SK-N-SH (cell line): ENCODE results near the gene JAKMIP1. TPM values are rescaled to one million over a fixed set of nuclear protein-coding genes. Genes with fewer than 3 reads are reported as not detected.

Experiments used
- CTCF ChIA-PET: fragments of 300-600, 350-600 bp; formaldehyde crosslinking; extraction: SDS; loops from one replicate; lab custom pipeline; 2021; lab: Yijun Ruan, JAX
- POLR2A ChIA-PET: fragments of 350-600 bp; sonication (Branson Sonifier 250); formaldehyde crosslinking; extraction: SDS; loops from one replicate; lab custom pipeline; 2020; ENCODE audit warnings: antibody characterized with exemption, inconsistent platforms; lab: Yijun Ruan, JAX
- DNase-seq: peaks from one replicate; pipeline ENCODE4 v3.0.0; 2012
- H2AFZ ChIP-seq: fragments of 200-600 bp; sonication (generic); 2 replicates; pipeline ENCODE4 v1.8.1; 2016; ENCODE audit warnings: antibody characterized with exemption, mild to moderate bottlenecking, low read depth
- H3F3A ChIP-seq: fragments of 200-600 bp; sonication (generic); replicated peaks from 2 replicates; pipeline ENCODE3; 2016; ENCODE audit warnings: antibody characterized with exemption, mild to moderate bottlenecking; ENCODE audit not compliant: insufficient read depth
- H3K27ac ChIP-seq, 2 experiments: fragments of 200-500 bp in 1 of 2; fragments of 200-600 bp in 1 of 2; sonication (Bioruptor generic) in 1 of 2; sonication (generic), shearing (Covaris generic) in 1 of 2; 2 replicates each; pipeline versions ENCODE4 v1.5.1 to v1.6.1; 2014 to 2016; ENCODE audit warnings: low read depth in 2 of 2, inconsistent platforms in 1 of 2, low read length in 1 of 2, mild to moderate bottlenecking in 1 of 2, mixed read lengths in 1 of 2
- H3K27me3 ChIP-seq: fragments of 200-600 bp; sonication (generic), shearing (Covaris generic); 2 replicates; pipeline ENCODE4 v1.6.1; 2016; ENCODE audit warnings: mixed run types; ENCODE audit not compliant: insufficient read depth
- H3K36me3 ChIP-seq, 2 experiments: fragments of 200-500 bp in 1 of 2; fragments of 200-600 bp in 1 of 2; sonication (Bioruptor generic) in 1 of 2; sonication (generic) in 1 of 2; replicated peaks in 1 of 2; 2 replicates each; pipeline versions ENCODE3 to v1.5.1; 2014 to 2016; ENCODE audit warnings: low read length in 1 of 2, mild to moderate bottlenecking in 1 of 2; ENCODE audit not compliant: insufficient read depth in 2 of 2, control insufficient read depth in 1 of 2
- H3K4me1 ChIP-seq, 2 experiments: fragments of 200-500 bp in 1 of 2; fragments of 200-600 bp in 1 of 2; sonication (Bioruptor generic) in 1 of 2; sonication (generic), shearing (Covaris generic) in 1 of 2; 2 replicates each; pipeline versions ENCODE4 v1.5.1 to v1.6.1; 2014 to 2016; ENCODE audit warnings: low read depth in 1 of 2, low read length in 1 of 2, mixed run types in 1 of 2; ENCODE audit not compliant: insufficient read depth in 2 of 2, control insufficient read depth in 1 of 2
- H3K4me2 ChIP-seq: fragments of 200-600 bp; sonication (generic), shearing (Covaris generic); 2 replicates; pipeline ENCODE4 v1.6.1; 2017; ENCODE audit warnings: mixed run types
- H3K4me3 ChIP-seq, 2 experiments: fragments of 200-500 bp in 1 of 2; fragments of 200-600 bp in 1 of 2; sonication (Bioruptor generic) in 1 of 2; sonication (generic), shearing (Covaris generic) in 1 of 2; 2 replicates each; pipeline versions ENCODE4 v1.5.1 to v1.8.1; 2014 to 2016; ENCODE audit warnings: low read depth in 2 of 2, inconsistent platforms in 1 of 2, low read length in 1 of 2, mild to moderate bottlenecking in 1 of 2, mixed read lengths in 1 of 2, moderate library complexity in 1 of 2
- H3K79me2 ChIP-seq: fragments of 200-600 bp; sonication (generic); 2 replicates; pipeline ENCODE4 v1.8.1; 2017; ENCODE audit warnings: mild to moderate bottlenecking; ENCODE audit not compliant: insufficient read depth
- H3K9ac ChIP-seq: fragments of 200-600 bp; sonication (generic); 2 replicates; pipeline ENCODE4 v1.6.1; 2017; ENCODE audit warnings: mixed run types
- H3K9me2 ChIP-seq: fragments of 200-600 bp; sonication (generic); 2 replicates; pipeline ENCODE4 v1.6.1; 2017; ENCODE audit warnings: mixed run types
- H3K9me3 ChIP-seq: fragments of 200-600 bp; sonication (generic); 2 replicates; pipeline ENCODE4 v1.6.1; 2017; ENCODE audit warnings: mixed run types, mild to moderate bottlenecking, moderate library complexity
- H4K20me1 ChIP-seq: fragments of 200-600 bp; sonication (generic); 2 replicates; pipeline ENCODE4 v1.6.1; 2017; ENCODE audit warnings: mild to moderate bottlenecking, mixed run types; ENCODE audit not compliant: insufficient read depth
- CHD2 ChIP-seq: fragments of 150-350 bp; IDR thresholded peaks from 2 replicates; pipeline ENCODE4 v1.6.1; 2018; ENCODE audit warnings: low read length; ENCODE audit not compliant: partially characterized antibody
- ELF1 ChIP-seq: IDR thresholded peaks from 2 replicates; pipeline ENCODE4 v1.4.0; 2012
- EP300 ChIP-seq, 2 experiments: IDR thresholded peaks; 2 replicates each; pipeline versions ENCODE4 v1.4.0 to v1.6.1; 2012; ENCODE audit warnings: borderline replicate concordance in 1 of 2, low read depth in 1 of 2, low read length in 1 of 2
- EZH2phosphoT487 ChIP-seq: fragments of 200-600 bp; sonication (generic); IDR thresholded peaks from 2 replicates; pipeline ENCODE4 v1.6.1; 2017; ENCODE audit warnings: low read depth, mixed run types, mild to moderate bottlenecking, antibody characterized with exemption, moderate library complexity, borderline replicate concordance
- GABPA ChIP-seq: IDR thresholded peaks from 2 replicates; pipeline ENCODE4 v1.4.0; 2012; ENCODE audit warnings: low read depth, mild to moderate bottlenecking
- GATA2 ChIP-seq: sonication (generic); formaldehyde crosslinking; IDR thresholded peaks from 2 replicates; pipeline ENCODE4 v1.5.0; 2020; ENCODE audit warnings: mild to moderate bottlenecking, missing genetic modification reagents
- JUND ChIP-seq: IDR thresholded peaks from 2 replicates; pipeline ENCODE4 v1.4.0; 2012
- MXI1 ChIP-seq: IDR thresholded peaks from 2 replicates; pipeline ENCODE4 v1.6.1; 2012; ENCODE audit warnings: mild to moderate bottlenecking, low read depth, low read length, improper control_type of control experiment
- NRF1 ChIP-seq: IDR thresholded peaks from 2 replicates; pipeline ENCODE4 v1.6.1; 2012; ENCODE audit warnings: low read depth, mild to moderate bottlenecking, low read length
- RAD21 ChIP-seq: IDR thresholded peaks from 2 replicates; pipeline ENCODE4 v1.6.1; 2012; ENCODE audit warnings: mild to moderate bottlenecking, low read length
- RCOR1 ChIP-seq: fragments of 150-350 bp; IDR thresholded peaks from 2 replicates; pipeline ENCODE4 v1.6.1; 2017; ENCODE audit warnings: antibody characterized with exemption, low read length
- RXRA ChIP-seq: IDR thresholded peaks from 2 replicates; pipeline ENCODE4 v1.4.0; 2012; ENCODE audit warnings: low read depth, mild to moderate bottlenecking, borderline replicate concordance
- SIN3A ChIP-seq: IDR thresholded peaks from 2 replicates; pipeline ENCODE4 v1.6.1; 2012; ENCODE audit warnings: low read depth, mild to moderate bottlenecking, low read length, moderate library complexity, borderline replicate concordance
- TEAD4 ChIP-seq: IDR thresholded peaks from 2 replicates; pipeline ENCODE4 v1.4.0; 2012; ENCODE audit warnings: mild to moderate bottlenecking, borderline replicate concordance; ENCODE audit not compliant: insufficient read depth
- USF1 ChIP-seq: IDR thresholded peaks from 2 replicates; pipeline ENCODE4 v1.4.0; 2012; ENCODE audit warnings: low read depth, borderline replicate concordance
- YY1 ChIP-seq: IDR thresholded peaks from 2 replicates; pipeline ENCODE4 v1.4.0; 2012; ENCODE audit warnings: low read depth, mild to moderate bottlenecking
- ZBTB33 ChIP-seq: IDR thresholded peaks from 2 replicates; pipeline ENCODE4 v1.4.0; 2012; ENCODE audit warnings: low read depth, borderline replicate concordance
- WGBS: methylation state at CpG from one replicate; pipeline ENCODE4 v1.1.6; 2017; ENCODE audit warnings: low lambda C conversion rate; 5-methylcytosine and 5-hydroxymethylcytosine counted together
- polyA plus RNA-seq, 3 experiments: library from polyadenylated mRNA; depleted of rRNA; stranded (reverse); fragments of >200 nt; gene quantifications; 2 replicates each; pipeline ENCODE4 v1.2.3, GENCODE V29; 2012
- TF ChIP-seq, protein P1 (sequence below): fragments of 150-350 bp; IDR thresholded peaks from 2 replicates; pipeline ENCODE4 v1.6.1; 2017; ENCODE audit warnings: antibody characterized with exemption, low read length, low read depth, borderline replicate concordance

Gene JAKMIP1
- polyA plus RNA-seq, 1 of the 3 experiments (the other 2 are of a cell fraction), result 0.54 TPM

DNA sequence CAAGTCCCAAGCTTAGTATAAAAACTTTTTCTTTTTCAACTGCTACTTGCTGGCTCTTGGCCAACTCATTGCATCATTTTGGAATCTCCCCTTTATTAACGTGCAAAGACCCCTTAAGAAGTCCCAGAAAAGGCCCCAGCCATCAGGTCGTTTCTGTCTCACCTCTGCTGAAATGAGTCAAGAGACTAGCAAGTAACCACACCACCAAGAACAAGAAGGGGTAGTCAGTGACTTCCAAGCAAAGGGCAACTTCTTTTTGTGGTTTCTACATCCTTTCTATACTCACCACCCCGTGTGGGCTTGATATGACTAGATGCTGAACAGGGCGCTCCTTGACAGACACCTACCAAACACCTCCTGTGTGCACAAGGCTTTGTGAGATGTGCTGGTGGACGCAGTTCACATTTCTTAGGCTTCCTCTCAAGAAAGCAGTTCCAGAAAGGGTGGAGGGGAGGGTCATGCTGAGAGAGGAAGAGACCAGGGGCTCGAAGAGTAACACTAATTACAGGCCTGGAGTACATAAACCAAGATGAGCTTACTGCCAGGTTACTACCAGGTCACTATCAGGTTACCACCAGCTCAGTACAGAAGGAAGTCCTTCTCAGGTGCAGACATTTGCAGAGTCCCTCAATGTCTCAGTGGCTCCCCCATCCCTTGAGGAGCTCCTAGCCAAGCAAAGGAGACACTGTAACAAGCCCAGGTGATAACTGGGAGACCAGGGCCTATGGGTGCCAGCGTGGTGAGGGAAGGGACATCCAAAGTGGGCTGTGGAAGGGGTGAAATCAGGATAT, 19.3 kb downstream of the JAKMIP1 start:
- no peak for TF ChIP-seq YY1
- TF ChIP-seq USF1, result no peak
- TF ChIP-seq RAD21, result no peak
- TF ChIP-seq, all 33 proteins: peak for 0
- H3K36me3 ChIP-seq, result no peaks in the 10 kb centered on the region
- H3F3A ChIP-seq, result no peaks in the 10 kb centered on the region
- ChIA-PET POLR2A (no interaction called here), CTCF (interaction anchor here (1.4 to 2.1 kb wide), 4 partner anchors 10 to 48 kb away, joined by 3 to 9 read pairs (median 4); no protein-coding TSS in a partner anchor)
- H3K27ac ChIP-seq, result peak overlapping the region in 1 of 2 experiments; percentile 69; a peak in 1 of 4 replicates
- no peaks in the 10 kb centered on the region for H4K20me1 ChIP-seq
- WGBS, result 14% methylated on average over 7 of the region's 7 CpGs
- DNase-seq, result no peak
- H3K27me3 ChIP-seq, result no peaks in the 10 kb centered on the region
- H3K4me2 ChIP-seq, result no peak overlapping the region
- H3K4me3 ChIP-seq, result no peak overlapping the region
- H3K79me2 ChIP-seq, result no peaks in the 10 kb centered on the region
- no peak overlapping the region for H3K9ac ChIP-seq
- H3K9me3 ChIP-seq, result no peaks in the 10 kb centered on the region; the same call in 1 of the 2 replicates
- H2AFZ ChIP-seq, result no peak overlapping the region
- peaks cover 0 to 38% of the 10 kb centered on the region in 2 experiments; a peak in 1 of 4 replicates for H3K4me1 ChIP-seq
- H3K9me2 ChIP-seq, result no peaks in the 10 kb centered on the region

DNA sequence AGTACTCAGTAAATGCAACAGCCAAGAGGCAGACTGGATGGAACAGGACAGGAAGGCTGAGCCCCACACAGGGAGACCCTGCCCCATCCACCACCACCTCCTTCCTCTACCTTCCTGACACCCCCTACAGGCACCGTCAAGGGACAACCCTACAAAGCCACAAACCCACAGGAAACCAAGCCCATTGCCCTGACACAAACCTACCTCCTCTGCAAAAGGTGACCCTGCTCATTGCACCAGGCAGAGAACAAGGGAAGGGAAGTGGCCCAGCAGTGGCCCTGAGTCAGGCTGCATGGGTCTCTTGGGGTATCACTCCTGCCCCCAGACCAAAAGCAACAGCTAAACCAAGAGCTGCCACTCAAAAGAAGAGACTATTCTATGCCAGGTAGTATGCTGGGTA, 21.0 kb downstream of the JAKMIP1 start:
- Histone ChIP-seq H3K4me1 (peaks cover 0 to 51% of the 10 kb centered on the region in 2 experiments; a peak in 1 of 4 replicates), H3K79me2 (no peaks in the 10 kb centered on the region), H3K27me3 (no peaks in the 10 kb centered on the region), H2AFZ (no peak overlapping the region), H3K9me3 (no peaks in the 10 kb centered on the region; the same call in 1 of the 2 replicates), H3K4me3 (no peak overlapping the region), H3K9me2 (no peaks in the 10 kb centered on the region), H3K4me2 (no peak overlapping the region), H3K36me3 (no peaks in the 10 kb centered on the region), H3K27ac (no peak overlapping the region; a peak in 1 of 4 replicates), H3K9ac (no peak overlapping the region), H3F3A (no peaks in the 10 kb centered on the region), H4K20me1 (no peaks in the 10 kb centered on the region)
- WGBS, result 86% methylated on average over 1 of the region's 1 CpG
- ChIA-PET POLR2A (no interaction called here), CTCF (no interaction called here)
- no peak for DNase-seq
- TF ChIP-seq TEAD4 (no peak), CHD2 (no peak), RCOR1 (no peak), EZH2phosphoT487 (no peak), EP300 (IDR thresholded peaks at IDR 0.05; ENCODE audit: borderline replicate concordance in 1 of 2, low read depth in 1 of 2, low read length in 1 of 2) (no peak), MXI1 (no peak), GABPA (no peak), RAD21 (no peak), SIN3A (no peak), JUND (no peak), NRF1 (no peak), GATA2 (CRISPR knock-in tag) (no peak), ZBTB33 (no peak), USF1 (no peak), ELF1 (no peak), RXRA (no peak)
- TF ChIP-seq, protein P1, sequence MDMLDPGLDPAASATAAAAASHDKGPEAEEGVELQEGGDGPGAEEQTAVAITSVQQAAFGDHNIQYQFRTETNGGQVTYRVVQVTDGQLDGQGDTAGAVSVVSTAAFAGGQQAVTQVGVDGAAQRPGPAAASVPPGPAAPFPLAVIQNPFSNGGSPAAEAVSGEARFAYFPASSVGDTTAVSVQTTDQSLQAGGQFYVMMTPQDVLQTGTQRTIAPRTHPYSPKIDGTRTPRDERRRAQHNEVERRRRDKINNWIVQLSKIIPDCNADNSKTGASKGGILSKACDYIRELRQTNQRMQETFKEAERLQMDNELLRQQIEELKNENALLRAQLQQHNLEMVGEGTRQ, result no peak
